Calu3 (cell line): Measurements from ENCODE around the gene ITGB1. TPM values are rescaled to one million over a fixed set of nuclear protein-coding genes. Genes with fewer than 3 reads are reported as not detected.
"Not testable (repeated sequence)": the region's sequence is repeated elsewhere in the genome, so short reads cannot be mapped to it uniquely, and the experiment has no call there.

Experiments used
- BruUV-seq: library from RNA; stranded (reverse); fragments of 400-500 nt; replicated peaks from 2 replicates; lab custom pipeline; 2021; lab: Mats Ljungman, UMichigan
- CTCF ChIA-PET: fragments of 300-600 bp; sonication (Branson Sonifier 250); formaldehyde crosslinking; loops from one replicate; lab custom pipeline; 2022; ENCODE audit warnings: antibody characterized with exemption; lab: Charles Lee
- DNase-seq: peaks from one replicate; pipeline ENCODE4 v3.0.0; 2022
- H3K27ac Mint-ChIP-seq: one replicate; pipeline ENCODE4 v1.8.0; 2022; ENCODE audit warnings: mixed read lengths; ENCODE audit not compliant: unreplicated experiment
- H3K27me3 Mint-ChIP-seq: one replicate; pipeline ENCODE4 v1.8.0; 2022; ENCODE audit warnings: mixed read lengths; ENCODE audit not compliant: unreplicated experiment
- H3K36me3 Mint-ChIP-seq: one replicate; pipeline ENCODE4 v1.8.0; 2022; ENCODE audit warnings: mild to moderate bottlenecking, moderate library complexity, mixed read lengths; ENCODE audit not compliant: insufficient read depth, unreplicated experiment
- H3K4me1 Mint-ChIP-seq: one replicate; pipeline ENCODE4 v1.8.0; 2022; ENCODE audit warnings: mild to moderate bottlenecking, low read depth, mixed read lengths; ENCODE audit not compliant: unreplicated experiment
- H3K4me3 Mint-ChIP-seq: one replicate; pipeline ENCODE4 v1.8.0; 2022; ENCODE audit warnings: mild to moderate bottlenecking, low read depth, moderate library complexity, mixed read lengths; ENCODE audit not compliant: unreplicated experiment
- H3K9me3 Mint-ChIP-seq: one replicate; pipeline ENCODE4 v1.8.0; 2022; ENCODE audit warnings: low read depth, mixed read lengths; ENCODE audit not compliant: unreplicated experiment
- intact Hi-C: fragments of 100-400 bp; cut with micrococcal nuclease; formaldehyde crosslinking; loops from one replicate; pipeline ENCODE4 v1.10.0; 2022; ENCODE audit not compliant: unreplicated experiment
- total RNA-seq: library from RNA; stranded (reverse); gene quantifications from 2 replicates; pipeline ENCODE4 v1.2.3, GENCODE V29; 2022
- TF ChIP-seq, protein P1 (sequence below): fragments of 200-600 bp; IDR thresholded peaks from one replicate; pipeline ENCODE4 v1.8.0; 2022; ENCODE audit warnings: antibody characterized with exemption; ENCODE audit not compliant: unreplicated experiment

Gene ITGB1
- total RNA-seq, 1 experiment from 2014 or later, result 1,455 TPM

- H3K4me3 Mint-ChIP-seq, result no peak overlapping the region
- CTCF ChIA-PET, result interaction anchor here (0.7 to 0.9 kb wide), 2 partner anchors 21 to 62 kb away, joined by 3 read pairs; no protein-coding TSS in a partner anchor
- peak overlapping the region; percentile 95 for H3K27ac Mint-ChIP-seq
- no peaks in the 10 kb centered on the region for H3K9me3 Mint-ChIP-seq
- intact Hi-C loops, result loop anchor here (10.0 kb wide), 1 partner anchor 557 kb away; the partner anchor contains the start of gene CCDC7
- no peak for DNase-seq
- TF ChIP-seq, protein P1, sequence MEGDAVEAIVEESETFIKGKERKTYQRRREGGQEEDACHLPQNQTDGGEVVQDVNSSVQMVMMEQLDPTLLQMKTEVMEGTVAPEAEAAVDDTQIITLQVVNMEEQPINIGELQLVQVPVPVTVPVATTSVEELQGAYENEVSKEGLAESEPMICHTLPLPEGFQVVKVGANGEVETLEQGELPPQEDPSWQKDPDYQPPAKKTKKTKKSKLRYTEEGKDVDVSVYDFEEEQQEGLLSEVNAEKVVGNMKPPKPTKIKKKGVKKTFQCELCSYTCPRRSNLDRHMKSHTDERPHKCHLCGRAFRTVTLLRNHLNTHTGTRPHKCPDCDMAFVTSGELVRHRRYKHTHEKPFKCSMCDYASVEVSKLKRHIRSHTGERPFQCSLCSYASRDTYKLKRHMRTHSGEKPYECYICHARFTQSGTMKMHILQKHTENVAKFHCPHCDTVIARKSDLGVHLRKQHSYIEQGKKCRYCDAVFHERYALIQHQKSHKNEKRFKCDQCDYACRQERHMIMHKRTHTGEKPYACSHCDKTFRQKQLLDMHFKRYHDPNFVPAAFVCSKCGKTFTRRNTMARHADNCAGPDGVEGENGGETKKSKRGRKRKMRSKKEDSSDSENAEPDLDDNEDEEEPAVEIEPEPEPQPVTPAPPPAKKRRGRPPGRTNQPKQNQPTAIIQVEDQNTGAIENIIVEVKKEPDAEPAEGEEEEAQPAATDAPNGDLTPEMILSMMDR, result no peak
- no TSS peak for BruUV-seq
- no peaks in the 10 kb centered on the region for H3K27me3 Mint-ChIP-seq
- peaks cover 47% of the 10 kb centered on the region for H3K4me1 Mint-ChIP-seq
- H3K36me3 Mint-ChIP-seq, result peaks cover 30% of the 10 kb centered on the region
Measured at GRCh38 chr10:33001908-33002492, 44.0 kb upstream of the ITGB1 start.

DNA sequence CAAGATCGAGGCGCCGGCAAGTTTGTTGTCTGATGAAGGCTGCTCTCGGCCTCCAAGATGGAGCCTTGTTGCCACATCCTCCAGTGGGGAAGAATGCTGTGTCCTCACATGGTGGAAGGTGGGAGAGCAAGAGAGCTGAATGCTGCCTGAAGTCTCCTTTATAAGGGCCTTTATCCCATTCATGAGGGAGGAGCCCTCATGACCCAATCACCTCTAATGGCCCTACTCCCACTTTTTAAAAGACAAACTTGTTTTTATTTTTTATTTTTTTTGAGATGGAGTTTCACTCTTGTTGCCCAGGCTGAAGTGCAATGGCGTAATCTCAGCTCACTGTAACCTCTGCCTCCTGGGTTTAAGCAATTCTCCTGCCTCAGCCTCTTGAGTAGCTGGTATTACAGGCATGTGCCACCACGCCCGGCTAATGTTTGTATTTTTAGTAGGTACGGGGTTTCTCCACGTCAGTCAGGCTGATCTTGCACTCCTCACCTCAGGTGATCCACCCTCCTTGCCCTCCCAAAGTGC, 40.1 kb upstream of the ITGB1 start:
- DNase-seq, result peak; percentile 50
- BruUV-seq, H3K4me3 Mint-ChIP-seq, intact Hi-C loops, H3K27me3 Mint-ChIP-seq, H3K9me3 Mint-ChIP-seq, H3K36me3 Mint-ChIP-seq: not testable (repeated sequence)
- Mint-ChIP-seq H3K4me1 (peaks cover 59% of the 10 kb centered on the region), H3K27ac (peak overlapping the region; percentile 47)
- CTCF ChIA-PET, result interaction anchor here (0.5 to 1.6 kb wide), 2 partner anchors 12 to 1131 kb away, joined by 4 read pairs; no protein-coding TSS in a partner anchor

GRCh38 chr10:32995751-32996150, 37.7 kb upstream of the ITGB1 start:
- peaks cover 35% of the 10 kb centered on the region for H3K4me1 Mint-ChIP-seq
- TF ChIP-seq, protein P1, result no peak
- H3K36me3 Mint-ChIP-seq, result peaks cover 5% of the 10 kb centered on the region
- intact Hi-C loops, result no loop called here
- no TSS peak for BruUV-seq
- peaks cover 2% of the 10 kb centered on the region for H3K9me3 Mint-ChIP-seq
- DNase-seq, result no peak
- no peak overlapping the region for H3K4me3 Mint-ChIP-seq
- H3K27me3 Mint-ChIP-seq, result no peaks in the 10 kb centered on the region
- peak overlapping the region; percentile 70 for H3K27ac Mint-ChIP-seq
- CTCF ChIA-PET, result interaction anchor here (2.3 kb wide), 1 partner anchor 14 kb away, joined by 5 read pairs; no protein-coding TSS in a partner anchor

- CTCF ChIA-PET, result interaction anchor here (2.3 kb wide), 1 partner anchor 15 kb away, joined by 5 read pairs; no protein-coding TSS in a partner anchor
Measured at GRCh38 chr10:32995066-32995622, 37.1 kb upstream of the ITGB1 start.

GRCh38 chr10:32994632-32995031, 36.6 kb upstream of the ITGB1 start:
- H3K36me3 Mint-ChIP-seq, H3K27me3 Mint-ChIP-seq, H3K4me3 Mint-ChIP-seq, H3K9me3 Mint-ChIP-seq, DNase-seq, BruUV-seq, intact Hi-C loops: not testable (repeated sequence)
- Mint-ChIP-seq H3K27ac (peak overlapping the region; percentile 70), H3K4me1 (peaks cover 33% of the 10 kb centered on the region)
- CTCF ChIA-PET, result interaction anchor here (2.3 kb wide), 1 partner anchor 15 kb away, joined by 5 read pairs; no protein-coding TSS in a partner anchor

More at GRCh38 chr10:32995066-32995622, 37.1 kb upstream of the ITGB1 start:
- H3K27ac Mint-ChIP-seq, result peak overlapping the region; percentile 70
- no peak overlapping the region for H3K4me3 Mint-ChIP-seq
- H3K36me3 Mint-ChIP-seq, result peaks cover 5% of the 10 kb centered on the region
- DNase-seq, result no peak
- TF ChIP-seq, protein P1, result no peak
- BruUV-seq, result no TSS peak
- no peaks in the 10 kb centered on the region for H3K27me3 Mint-ChIP-seq
- peaks cover 33% of the 10 kb centered on the region for H3K4me1 Mint-ChIP-seq
- H3K9me3 Mint-ChIP-seq, result peaks cover 2% of the 10 kb centered on the region
- intact Hi-C loops, result no loop called here

DNA sequence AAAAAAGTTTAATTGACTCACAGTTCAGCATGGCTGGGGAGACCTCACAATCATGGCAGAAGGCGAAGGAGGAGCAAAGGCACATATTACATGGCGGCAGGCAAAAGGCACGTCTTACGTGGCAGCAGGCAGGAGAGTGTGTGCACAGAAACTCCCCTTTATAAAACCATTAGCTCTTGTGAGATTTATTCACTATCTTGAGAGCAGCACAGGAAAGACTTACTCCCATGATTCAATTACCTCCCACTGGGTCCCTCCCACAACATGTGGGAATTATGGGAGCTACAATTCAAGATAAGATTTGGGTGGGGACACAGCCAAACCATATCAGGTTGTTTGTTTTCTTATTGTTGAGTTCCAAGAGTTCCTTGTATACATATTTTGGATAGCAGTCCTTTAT, 34.3 kb upstream of the ITGB1 start:
- Mint-ChIP-seq H3K4me1 (peaks cover 23% of the 10 kb centered on the region), H3K27ac (peak overlapping the region; percentile 39), H3K36me3 (peaks cover 10% of the 10 kb centered on the region)
- H3K4me3 Mint-ChIP-seq, DNase-seq, H3K27me3 Mint-ChIP-seq, CTCF ChIA-PET, BruUV-seq, intact Hi-C loops, H3K9me3 Mint-ChIP-seq: not testable (repeated sequence)
